HCT116 (cell line): ENCODE data around the gene IFITM5.

Source experiments
- EZH2 ChIP-seq: fragments of 200-600 bp; sonication (generic); IDR thresholded peaks from 2 replicates; pipeline ENCODE4 v1.6.1; 2017; ENCODE audit warnings: antibody characterized with exemption, mixed run types
- YY1 ChIP-seq: IDR thresholded peaks from 2 replicates; pipeline ENCODE4 v1.6.1; 2011; ENCODE audit warnings: low read length, low read depth, moderate library complexity, mild to moderate bottlenecking; ENCODE audit not compliant: insufficient replicate concordance; ENCODE audit errors: extremely low read depth
- TF ChIP-seq, protein P1 (sequence below), 3 experiments: fragments of 200-600 bp in 1 of 3; sonication (generic) in 1 of 3; IDR thresholded peaks in 2 of 3; conservative IDR thresholded peaks in 1 of 3; 2 replicates each; pipeline ENCODE4 v1.5.1; 2012 to 2017; ENCODE audit warnings: low read depth in 2 of 3, low read length in 2 of 3, antibody characterized with exemption in 1 of 3, borderline replicate concordance in 1 of 3, control low read depth in 1 of 3, mild to moderate bottlenecking in 1 of 3, mixed read lengths in 1 of 3, mixed run types in 1 of 3, moderate library complexity in 1 of 3; ENCODE audit not compliant: insufficient read depth in 1 of 3

DNA sequence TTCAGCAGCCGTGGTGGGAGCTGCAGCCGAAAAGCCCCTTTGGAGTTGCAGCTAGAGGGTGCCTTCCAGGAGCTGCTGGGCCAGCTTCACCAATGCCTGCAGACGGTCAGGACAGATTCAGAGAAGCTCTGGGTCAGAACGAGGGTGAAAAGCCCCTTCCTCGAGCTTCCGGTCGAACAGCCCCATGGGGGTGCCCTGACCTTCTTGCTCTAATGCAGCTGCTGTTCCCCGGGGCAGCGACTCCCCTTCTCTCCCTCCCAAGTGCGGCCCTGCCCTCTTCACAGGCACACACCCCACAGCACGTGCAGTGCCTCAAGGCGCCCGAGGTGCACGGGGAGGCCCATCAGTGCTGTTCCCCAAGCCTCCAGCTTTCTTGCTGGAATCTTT is 31.0 kb upstream of the IFITM5 start:
- TF ChIP-seq EZH2 (no peak), YY1 (no peak)
- TF ChIP-seq, protein P1, sequence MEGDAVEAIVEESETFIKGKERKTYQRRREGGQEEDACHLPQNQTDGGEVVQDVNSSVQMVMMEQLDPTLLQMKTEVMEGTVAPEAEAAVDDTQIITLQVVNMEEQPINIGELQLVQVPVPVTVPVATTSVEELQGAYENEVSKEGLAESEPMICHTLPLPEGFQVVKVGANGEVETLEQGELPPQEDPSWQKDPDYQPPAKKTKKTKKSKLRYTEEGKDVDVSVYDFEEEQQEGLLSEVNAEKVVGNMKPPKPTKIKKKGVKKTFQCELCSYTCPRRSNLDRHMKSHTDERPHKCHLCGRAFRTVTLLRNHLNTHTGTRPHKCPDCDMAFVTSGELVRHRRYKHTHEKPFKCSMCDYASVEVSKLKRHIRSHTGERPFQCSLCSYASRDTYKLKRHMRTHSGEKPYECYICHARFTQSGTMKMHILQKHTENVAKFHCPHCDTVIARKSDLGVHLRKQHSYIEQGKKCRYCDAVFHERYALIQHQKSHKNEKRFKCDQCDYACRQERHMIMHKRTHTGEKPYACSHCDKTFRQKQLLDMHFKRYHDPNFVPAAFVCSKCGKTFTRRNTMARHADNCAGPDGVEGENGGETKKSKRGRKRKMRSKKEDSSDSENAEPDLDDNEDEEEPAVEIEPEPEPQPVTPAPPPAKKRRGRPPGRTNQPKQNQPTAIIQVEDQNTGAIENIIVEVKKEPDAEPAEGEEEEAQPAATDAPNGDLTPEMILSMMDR (IDR thresholded peaks at IDR 0.05 in 2 of 3, conservative IDR thresholded peaks at IDR 0.05 in 1 of 3; ENCODE audit: borderline replicate concordance in 1 of 3, insufficient read depth in 1 of 3, low read depth in 2 of 3, low read length in 2 of 3), result no peak
